Dermis blood vessel endothelial cell (primary cell): ENCODE measurements around the gene ZNRF1. TPM values are rescaled to one million over a fixed set of nuclear protein-coding genes. Genes with fewer than 3 reads are reported as not detected.
A peak's percentile ranks its signal among the peaks of the same experiment; 100 is the strongest.

ENCODE experiments used
- DNase-seq: peaks from one replicate; pipeline ENCODE4 v3.0.0; 2010
- total RNA-seq: library from RNA; depleted of rRNA; stranded (reverse); fragments of >200 nt; gene quantifications from 2 replicates; pipeline ENCODE4 v1.2.3, GENCODE V29; 2014

Gene ZNRF1
- total RNA-seq, 1 donor from 2014 or later = 35.7 TPM

DNA sequence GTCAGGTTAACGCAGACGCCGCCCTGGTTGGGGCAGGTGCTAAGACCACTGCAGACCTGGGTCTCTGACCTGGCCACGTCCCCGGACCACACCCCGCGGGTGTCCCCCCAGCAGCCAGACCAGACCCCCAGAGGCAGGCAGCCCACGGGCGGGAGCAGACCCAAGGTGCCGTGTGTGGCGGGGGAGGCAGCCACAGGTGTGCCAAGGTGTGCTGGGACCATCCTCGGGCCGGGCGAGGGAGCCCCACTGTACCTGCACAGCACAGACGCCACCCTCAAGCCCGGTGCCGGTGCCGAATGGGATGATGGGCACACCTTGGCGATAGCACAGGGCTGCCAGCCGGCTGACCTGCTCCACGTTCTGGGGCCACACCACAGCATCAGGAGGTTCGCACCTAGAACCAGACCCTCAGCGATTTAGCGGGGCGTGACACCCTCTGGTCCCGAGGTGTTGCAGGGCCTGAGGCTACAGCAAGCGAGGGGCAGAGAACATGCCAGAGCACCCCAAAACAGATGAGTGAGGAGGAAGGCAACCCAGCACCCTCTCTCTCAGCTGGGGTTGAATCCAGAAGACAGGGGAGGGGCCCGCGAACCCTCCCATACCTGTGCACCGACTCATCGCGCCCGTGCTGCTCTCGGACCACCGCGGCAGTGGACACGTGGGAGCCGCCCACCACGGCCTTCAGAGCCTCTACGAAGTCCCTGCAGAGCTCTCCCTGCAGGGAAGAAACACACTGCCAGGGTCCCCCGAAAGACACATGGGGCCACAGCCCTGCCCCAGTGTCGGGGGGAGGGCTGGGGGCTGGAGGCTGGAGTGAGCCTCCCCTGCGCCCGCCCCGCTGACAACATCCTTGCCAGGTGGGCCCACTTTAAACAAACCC is 116.4 kb downstream of the ZNRF1 start:
- no peak for DNase-seq

DNA sequence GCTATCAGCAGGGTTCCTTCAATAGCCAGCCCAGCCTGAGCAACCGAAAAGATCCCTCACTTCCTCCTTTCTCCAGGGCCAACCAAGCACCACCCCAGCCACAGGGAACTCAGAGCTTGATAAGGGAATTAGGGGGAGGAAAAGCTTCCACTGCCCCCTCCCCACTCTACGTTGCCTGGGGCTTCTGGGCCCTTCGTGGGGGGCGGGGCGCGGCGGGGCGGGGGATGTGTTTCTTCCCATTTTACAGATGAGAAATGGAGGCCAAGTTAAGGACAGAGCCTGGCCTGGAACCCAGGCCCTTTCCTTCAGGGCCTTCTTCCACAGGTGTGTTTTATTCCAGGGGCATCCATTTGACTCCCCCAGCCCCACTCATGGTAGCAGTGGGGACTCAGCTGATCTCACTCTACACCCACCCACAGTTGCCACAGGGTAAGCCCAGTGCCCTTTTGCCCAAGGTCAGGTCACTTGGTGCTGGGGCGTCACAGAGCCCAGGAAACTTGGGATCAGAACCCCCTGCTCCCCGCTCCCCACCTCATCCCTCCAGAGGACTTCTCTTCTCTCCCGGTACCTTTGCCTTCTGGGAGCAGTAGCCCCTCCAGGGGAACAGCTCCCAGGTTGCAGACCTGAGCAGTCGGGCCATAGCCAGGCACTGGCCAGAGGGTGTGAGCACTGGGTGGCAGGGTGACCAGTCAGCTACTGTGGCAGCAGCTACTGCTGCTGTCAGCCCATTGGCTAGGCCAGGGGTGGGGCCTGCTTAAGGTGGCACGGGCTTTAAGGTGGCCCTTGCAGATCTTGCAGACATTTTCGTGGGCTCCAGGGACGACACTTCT is 117.5 kb downstream of the ZNRF1 start, which contains the start of gene LDHD:
Gene LDHD (minus strand): TSS at position 700 of the 830 bp plus-strand sequence. CDS start 60 bp downstream, at position 640.
- DNase-seq = peak; percentile 72

DNA sequence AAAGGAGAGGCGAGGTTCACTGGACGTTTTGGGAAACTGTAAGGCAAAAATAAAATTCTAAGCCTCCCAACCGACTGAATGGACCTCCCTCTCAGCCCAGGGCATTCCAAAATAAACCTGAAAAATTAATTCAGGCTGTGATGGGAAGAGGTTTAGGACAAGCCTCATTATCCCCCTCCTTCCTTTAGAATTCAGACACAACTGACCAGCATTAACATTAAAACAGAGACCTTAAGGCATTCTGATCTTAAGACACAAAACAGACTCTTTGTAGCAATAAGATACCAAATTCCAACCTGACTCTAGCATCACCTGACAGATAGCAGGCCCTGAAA is 118.1 kb downstream of the ZNRF1 start:
- no peak for DNase-seq

DNA sequence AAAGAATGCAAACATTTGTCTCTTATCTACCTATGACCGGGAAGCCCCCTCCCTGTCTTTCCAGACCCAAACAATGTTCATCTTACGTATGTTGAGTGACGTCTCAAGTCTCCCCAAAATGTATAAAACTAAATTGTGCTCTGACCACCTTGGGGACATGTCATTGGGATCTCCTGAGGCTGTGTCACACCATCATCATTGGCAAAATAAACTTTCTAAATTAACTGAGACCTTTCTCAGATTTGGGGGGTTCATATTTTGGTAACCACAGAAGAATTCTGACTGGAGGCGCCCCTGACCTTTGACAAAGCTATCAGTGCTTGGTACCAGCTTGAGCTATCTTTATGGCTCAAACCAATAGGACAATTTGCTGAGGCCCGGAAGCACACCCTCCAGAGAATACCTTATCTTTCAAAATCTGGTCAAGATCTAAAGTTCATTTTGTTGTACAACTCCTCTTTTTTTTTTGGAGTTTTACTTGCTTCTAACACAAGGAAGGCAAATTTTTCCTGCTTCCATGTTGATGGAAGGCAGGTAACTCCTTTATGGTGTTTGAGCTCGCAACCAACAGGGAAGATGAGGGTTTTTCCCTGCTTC is 120.2 kb downstream of the ZNRF1 start:
- DNase-seq = no peak

DNA sequence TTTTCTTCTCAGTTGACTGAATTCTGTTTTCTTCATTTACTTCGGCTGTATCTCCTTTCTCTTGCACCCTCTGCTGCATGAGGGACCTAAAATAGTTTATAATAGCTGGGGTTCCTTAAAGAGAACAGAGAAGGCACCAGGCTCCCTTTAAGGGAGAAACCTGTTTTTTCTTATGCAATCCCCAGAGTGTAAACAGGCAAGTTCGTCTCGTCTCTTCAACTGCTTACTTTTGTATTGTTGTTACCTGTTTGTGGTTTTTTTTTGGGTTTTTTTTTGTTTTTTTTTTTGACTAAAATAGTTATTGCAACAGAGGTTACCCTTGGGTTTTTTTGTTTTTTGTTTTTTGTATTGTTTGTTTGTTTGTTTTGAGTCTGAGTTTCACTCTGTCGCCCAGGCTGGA is 121.4 kb downstream of the ZNRF1 start:
- no peak for DNase-seq

DNA sequence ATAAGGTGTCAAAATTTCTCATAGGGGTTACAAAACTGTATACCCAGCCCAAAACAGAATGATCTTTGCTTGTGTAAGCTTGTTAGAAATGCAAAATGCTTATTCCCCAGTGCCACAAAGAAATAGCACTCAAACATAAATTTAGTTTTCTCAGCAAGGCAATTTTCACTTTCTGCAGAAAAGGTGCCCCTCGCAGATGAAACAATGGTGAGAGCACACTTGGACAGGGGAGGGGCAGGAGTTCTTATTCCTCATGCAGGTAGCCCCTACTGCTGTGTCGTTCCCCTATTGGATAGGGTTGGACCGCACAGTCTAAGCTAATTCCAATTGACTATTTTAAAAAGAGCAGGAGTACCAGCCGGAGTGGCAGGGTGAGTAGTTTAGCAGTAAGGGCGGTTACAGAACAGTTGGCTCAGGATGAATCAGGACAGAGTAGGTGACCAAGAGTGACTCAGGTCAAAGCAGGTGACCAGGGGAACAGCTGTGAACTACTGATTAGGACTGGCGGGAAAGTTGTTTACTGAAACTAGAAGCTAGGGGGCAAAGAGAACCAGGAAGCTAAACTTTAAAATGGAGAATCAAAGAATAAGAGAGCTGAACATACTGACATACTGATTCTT is 123.2 kb downstream of the ZNRF1 start:
- DNase-seq = no peak

DNA sequence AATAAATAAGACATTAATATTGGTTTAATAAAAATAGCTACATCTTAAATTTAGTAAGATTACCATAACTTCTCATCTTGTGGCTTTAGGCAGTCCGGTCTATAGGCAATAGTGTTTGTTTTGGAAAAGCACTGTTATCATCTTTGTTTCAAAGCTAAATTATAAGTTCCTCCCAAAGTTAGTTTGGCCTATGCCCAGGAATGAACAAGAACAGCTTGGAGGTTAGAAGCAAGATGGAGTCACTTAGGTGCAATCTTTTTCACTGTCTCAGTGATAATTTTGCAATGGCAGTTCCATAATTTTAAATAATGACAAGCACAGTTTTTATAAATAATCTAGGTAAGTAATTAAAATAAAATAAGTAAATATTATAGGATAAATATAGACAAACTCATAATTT is 123.8 kb downstream of the ZNRF1 start:
- DNase-seq = no peak

DNA sequence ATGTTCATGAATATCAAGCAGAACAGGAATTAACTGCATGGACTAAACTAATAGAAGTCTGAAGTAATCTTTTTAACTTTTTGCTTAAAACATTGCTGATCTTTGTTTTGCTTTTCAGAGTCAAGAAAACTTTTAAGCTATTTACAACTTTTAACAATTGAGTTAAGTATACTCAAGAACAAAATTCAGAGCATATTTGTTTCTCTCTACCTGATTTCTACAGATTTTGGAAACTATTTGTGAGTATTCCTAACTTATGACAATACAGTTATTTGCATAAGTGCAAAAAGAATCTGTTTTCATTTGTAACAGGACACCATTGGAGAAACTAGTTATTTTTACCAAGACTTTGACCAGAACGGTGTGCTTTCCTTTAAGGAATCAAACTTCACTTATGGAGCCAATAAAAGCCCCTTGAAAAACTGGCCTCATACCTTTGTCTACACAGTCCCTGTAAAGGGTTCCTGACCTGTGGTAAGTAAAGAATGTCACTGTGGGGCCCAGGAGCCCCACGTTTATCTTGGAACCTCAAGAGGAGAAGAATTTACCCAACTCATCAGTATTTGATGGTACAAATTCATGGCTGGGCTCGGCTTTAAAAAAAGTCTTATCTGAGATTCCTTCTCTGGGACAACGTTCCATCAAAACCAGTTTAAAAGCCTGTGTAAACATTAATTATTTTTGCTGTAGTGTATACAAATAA is 129.0 kb downstream of the ZNRF1 start:
- DNase-seq = no peak

DNA sequence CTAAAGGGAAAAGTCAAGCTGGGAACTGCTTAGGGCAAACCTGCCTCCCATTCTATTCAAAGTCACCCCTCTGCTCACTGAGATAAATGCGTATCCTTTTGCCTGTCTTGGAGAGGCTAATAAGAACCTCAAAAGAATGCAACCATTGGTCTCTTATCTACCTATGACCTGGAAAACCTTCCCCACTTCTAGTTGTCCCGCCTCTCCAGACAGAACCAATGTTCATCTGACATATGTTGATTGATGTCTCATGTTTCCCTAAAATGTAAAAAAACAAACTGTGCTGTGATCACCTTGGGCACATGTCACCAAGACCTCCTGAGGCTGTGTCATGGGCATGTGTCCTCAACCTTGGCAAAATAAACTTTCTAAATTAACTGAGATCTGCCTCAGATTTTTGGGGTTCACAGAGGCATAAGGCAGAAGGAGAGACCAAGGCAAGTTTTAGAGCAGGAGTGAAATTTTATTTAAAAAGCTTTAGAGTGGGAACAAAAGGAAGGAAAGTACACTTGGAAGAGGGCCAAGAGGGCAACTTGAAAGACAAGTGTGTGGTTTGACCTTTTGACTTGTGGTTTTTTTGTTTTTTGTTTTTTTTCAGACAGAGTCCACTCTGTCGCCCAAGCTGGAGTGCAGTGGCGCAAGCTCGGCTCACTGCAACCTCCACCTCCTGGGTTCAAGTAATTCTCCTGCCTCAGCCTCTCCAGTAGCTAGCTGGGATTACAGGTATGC is 130.8 kb downstream of the ZNRF1 start:
- peak; percentile 65 for DNase-seq

DNA sequence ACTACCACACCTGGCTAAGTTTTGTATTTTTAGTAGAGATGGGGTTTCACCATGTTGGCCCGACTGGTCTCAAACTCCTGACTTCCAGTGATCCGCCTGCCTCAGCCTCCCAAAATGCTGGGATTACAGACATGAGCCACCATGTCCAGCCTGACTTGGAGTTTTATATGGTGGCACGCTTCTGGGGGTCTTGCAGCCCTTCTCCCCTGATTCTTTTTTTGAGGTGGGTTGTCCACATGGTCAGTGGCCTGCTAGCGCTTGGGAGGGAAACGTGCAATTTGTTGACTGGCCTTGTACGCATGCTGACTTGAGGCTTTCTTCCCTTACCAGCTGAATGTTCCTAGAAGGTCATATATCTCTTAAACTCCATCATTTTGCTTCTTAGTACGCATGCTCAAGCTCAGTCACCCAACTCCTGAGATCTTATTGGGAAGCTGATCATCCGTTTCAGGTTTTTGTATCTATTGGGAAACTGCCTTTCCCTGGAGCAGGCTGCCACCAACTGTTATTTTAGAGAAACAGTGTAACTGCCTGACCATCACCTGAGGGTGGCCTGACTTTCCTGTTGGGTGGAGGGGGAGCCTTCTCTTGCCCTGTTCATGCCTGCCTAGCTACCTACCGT is 131.4 kb downstream of the ZNRF1 start:
- no peak for DNase-seq

DNA sequence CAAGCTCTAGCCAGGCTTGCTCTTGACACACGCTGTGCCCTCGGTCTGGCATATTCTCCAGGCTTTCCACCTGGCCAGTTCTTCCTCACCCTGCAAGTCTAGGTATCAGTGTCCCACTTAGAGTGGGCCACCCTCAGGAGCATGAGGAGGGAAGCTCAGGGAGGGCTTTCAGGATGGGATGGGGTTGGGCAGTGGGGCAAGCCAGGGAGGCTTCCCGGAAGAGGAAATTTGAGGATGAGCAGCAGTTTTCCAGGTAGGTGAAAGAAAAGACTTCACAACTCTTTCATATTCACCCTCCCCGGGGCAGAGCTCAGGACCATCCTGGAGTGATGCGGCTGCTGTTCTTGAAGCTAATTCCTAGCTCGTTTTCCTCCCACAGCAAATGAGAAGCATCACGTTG is 132.3 kb downstream of the ZNRF1 start:
- no peak for DNase-seq

DNA sequence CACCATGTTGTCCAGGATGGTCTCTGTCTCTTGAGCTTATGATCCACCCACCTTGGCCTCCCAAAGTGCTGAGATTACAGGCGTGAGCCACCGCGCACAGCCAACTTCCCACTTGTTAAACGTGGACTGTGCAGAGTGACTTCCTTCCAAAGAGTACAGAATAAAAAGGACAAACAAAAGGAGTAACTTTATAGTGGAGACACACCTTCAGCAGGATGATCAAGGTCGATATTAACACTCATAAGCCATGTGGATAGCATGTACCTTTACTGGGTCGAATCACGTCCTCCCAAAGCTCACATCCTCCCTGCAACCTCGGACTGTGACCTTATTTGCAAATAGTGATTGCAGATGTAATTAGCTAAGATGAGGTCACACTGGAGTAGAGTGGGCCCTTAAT is 139.4 kb downstream of the ZNRF1 start:
- DNase-seq = no peak

DNA sequence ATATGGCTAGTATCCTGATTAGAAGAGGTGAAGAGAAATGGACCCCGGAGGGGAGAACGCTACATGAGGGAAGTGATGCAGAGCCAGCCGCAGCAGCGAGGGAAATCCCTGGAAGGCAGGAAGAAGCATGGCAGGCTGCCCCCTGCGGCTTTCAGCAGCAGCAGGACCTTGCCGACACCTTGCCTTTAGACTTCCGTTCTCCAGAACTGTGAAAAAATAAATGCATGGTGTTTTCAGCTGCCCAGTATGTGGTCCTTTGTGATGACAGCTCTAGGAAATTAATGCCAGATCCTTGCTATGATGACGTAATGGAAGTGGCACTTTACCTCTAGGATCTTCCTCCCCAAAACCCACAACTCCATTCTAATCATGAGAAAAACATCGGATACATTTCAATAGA is 139.8 kb downstream of the ZNRF1 start:
- DNase-seq = peak; percentile 50

DNA sequence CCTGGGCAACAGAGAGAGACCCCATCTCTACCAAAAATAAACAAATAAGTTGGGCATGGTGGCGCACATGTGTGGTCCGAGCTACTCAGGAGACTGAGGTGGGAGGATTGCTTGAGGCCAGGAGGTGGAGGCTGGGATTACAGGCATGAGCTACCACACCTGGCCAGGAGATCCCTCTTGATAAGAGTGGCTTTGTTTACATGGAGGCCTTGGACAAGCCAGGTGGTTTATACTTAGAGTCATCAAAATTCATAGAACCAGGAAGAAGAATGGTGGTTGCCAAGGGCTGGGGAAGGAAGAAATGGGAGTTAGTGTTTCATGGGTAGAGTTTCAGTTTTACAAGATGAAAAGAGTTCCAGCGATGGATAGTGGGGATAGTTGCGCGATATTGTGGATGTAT is 140.7 kb downstream of the ZNRF1 start:
- DNase-seq = no peak

DNA sequence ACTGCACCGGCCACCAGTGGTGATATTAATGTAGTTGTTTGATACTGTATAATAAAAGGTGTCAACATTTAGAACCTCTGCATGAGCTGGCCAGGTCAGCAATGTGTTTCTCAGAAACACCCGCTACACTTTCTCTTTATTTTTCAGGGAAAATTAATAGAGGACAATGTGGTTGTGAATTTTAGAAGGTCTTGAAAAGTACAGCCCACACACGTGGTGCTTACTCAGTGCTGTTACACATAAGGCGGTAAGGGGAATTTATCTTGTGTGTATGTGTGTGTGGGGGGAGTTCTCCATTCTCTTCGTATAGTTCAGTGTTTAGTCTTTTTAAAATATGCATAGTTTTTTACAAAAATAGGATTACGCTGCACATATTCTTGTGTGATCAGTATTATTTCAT is 145.1 kb downstream of the ZNRF1 start:
- DNase-seq = no peak

DNA sequence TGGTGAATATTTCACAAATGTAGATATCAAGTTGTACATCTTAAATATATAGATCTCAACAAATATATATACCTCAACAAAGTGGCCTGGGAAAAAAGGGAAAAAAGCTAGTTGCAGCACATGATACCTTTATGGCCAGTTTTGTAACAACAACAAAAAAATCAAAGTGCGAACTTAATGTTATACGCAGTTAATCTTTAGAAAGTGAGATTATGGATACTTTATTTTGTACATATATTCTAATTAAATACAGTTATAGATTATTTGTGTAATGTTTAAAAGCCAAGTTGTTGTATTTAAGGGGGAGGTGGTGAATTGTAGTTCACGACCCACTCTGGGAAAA is 149.1 kb downstream of the ZNRF1 start:
- no peak for DNase-seq

DNA sequence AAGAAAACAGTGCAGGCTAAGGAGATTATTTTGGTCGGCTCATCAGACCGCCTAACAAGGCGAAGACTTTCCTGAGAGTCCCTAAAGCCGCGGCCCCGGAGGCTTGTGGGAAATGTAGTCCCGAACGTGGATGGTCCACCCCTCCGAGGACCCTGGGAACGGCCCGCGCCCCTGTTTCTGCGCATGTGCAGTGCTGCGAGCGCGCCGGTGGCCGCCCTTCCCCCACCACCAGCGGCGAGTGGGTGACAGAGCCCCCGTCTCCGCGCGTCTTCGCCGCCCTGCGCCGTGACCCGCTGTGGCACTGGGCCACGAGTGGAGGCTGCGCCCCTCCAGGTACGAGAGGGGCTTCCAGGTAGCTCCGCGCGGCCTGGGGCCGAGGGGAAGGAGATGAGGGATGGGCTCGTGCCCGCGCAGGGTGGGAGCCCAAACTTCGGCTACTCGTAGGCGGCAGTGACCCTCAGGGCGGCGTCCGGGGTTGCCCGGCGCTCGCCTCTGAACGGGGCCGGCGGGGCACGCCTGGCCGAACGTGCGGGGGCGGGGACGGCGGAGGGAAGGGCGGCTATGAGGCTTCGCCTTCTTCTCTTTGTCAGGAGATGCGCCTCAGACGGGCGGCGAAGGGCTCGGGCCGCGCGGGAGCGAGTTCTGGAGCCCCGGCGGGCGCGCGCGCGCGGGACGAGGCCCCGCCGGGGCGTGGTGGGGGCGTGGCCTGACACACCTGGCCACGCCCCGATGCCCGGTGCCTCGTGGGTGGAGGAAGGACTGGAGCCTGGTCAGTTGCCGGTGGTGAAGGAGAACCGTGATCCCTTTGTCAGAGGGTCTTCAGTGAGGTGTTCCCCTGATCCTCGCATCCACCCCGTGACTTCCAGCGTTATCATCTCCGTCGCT is 149.7 kb downstream of the ZNRF1 start, which contains the start of gene ZFP1:
Gene ZFP1 (plus strand): TSS at position 214 of the 885 bp plus-strand sequence. CDS start 4,428 bp downstream, outside the sequence.
- DNase-seq = peak; percentile 94

DNA sequence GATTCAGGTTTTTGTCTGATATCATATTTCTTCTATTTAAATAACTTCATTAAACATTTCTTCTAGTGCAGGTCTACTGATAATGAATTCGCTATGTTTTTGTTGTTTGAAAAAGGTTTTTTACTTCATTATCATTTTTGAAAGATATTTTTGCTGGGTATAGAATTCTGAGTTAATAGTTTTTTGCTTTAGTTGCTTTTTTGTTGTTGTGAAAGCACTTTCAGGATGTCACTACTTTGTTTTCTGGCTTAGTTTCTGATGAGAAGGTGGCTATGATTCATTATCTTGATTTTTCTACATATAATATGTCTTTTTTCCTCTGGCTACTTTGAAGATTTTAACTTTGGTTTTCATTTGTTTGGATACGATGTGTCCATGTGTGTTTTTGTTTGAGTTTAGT is 153.0 kb downstream of the ZNRF1 start:
- no peak for DNase-seq

DNA sequence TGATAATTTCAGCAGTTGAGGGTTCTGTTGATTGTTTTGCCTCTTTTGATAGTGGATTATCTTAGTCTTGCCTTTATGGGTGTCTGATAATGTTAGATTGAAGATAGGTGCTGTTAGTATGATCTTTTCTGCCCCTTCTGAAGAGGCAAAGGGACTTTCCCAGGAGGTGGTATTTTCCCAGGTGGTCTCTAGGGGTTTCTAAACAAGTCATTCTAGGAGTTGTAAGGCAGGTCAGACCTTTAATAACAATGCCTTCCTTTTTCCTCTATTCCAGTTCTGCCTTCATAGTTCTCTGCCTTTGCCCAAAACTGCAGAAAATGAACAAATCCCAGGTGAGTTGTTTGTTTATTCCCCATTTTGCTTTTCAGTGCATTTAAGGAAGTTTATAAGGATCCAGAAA is 153.8 kb downstream of the ZNRF1 start:
- no peak for DNase-seq

DNA sequence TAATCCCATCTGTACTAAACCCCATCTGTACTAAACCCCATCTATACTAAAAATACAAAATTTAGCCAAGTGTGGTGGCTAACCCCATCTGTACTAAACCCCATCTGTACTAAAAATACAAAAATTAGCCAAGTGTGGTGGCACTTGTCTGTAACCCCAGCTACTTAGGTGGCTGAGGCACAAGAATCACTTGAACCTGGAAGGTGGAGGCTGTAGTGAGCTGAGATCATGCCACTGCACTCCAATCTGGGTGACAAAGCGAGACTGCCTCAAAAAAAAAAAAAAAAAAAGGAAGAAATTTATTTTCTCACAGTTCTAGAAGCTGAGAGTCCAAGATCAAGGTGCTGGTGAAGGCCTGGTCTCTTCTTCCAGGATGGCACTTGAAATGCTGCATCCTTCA is 161.6 kb downstream of the ZNRF1 start:
- no peak for DNase-seq
